Esophagus squamous epithelium (tissue), 5 donors: Measurements from ENCODE around the gene ZNF710. TPM values are rescaled to one million over a fixed set of nuclear protein-coding genes. Genes with fewer than 3 reads are reported as not detected.

ENCODE experiments used
- DNase-seq: peaks from one replicate; lab custom pipeline; 2025; lab: John Stamatoyannopoulos, UW
- H3K27ac ChIP-seq, 4 donors: fragments of 200-600 bp; sonication (generic); one replicate each; pipeline ENCODE4 v1.5.1; 2016 to 2019; ENCODE audit warnings: mild to moderate bottlenecking in 1 of 4
- H3K27me3 ChIP-seq, 4 donors: fragments of 200-600 bp; sonication (generic); 1 replicate in 3 of 4; 2 replicates in 1 of 4; pipeline versions ENCODE4 v1.5.1 to v1.6.0; 2017 to 2021; ENCODE audit warnings: antibody characterized with exemption in 1 of 4
- H3K36me3 ChIP-seq, 3 donors: fragments of 200-600 bp; sonication (generic); one replicate each; pipeline ENCODE4 v1.5.1; 2016 to 2019
- H3K4me1 ChIP-seq, 3 donors: fragments of 200-600 bp; sonication (generic); one replicate each; pipeline ENCODE4 v1.5.1; 2017 to 2019
- H3K4me3 ChIP-seq, 4 donors: fragments of 200-600 bp; sonication (generic); 1 replicate in 3 of 4; 2 replicates in 1 of 4; pipeline ENCODE4 v1.5.1; 2016 to 2019; ENCODE audit warnings: mild to moderate bottlenecking in 2 of 4, moderate library complexity in 1 of 4
- H3K9me3 ChIP-seq, 3 donors: fragments of 200-600 bp; sonication (generic); one replicate each; pipeline ENCODE4 v1.5.1; 2016 to 2019
- CTCF ChIP-seq, 6 experiments: fragments of 450-650 bp in 4 of 6; fragments of 200-600 bp in 2 of 6; sonication (generic) in 2 of 6; IDR thresholded peaks; one replicate each; pipeline ENCODE4 v1.5.1; 2016 to 2019; ENCODE audit warnings: antibody characterized with exemption in 6 of 6, mild to moderate bottlenecking in 4 of 6, moderate library complexity in 4 of 6
- POLR2A ChIP-seq, 4 donors: fragments of 450-650 bp; IDR thresholded peaks; one replicate each; pipeline ENCODE4 v1.6.1; 2017; ENCODE audit warnings: antibody characterized with exemption in 4 of 4, mild to moderate bottlenecking in 4 of 4, moderate library complexity in 3 of 4
- WGBS, 2 donors: methylation state at CpG; one replicate each; pipeline ENCODE4 v1.1.5; 2018; 5-methylcytosine and 5-hydroxymethylcytosine counted together
- intact Hi-C: fragments of 100-400 bp; cut with DNase I; formaldehyde crosslinking; loops from one replicate; pipeline ENCODE4 v1.15.0; 2022
- small RNA-seq, 4 donors: library from RNA; depleted of rRNA; stranded (forward); fragments of <200 nt; gene quantifications; one replicate each; pipeline ENCODE3, GENCODE V24; 2016
- total RNA-seq, 4 donors: library from RNA; depleted of rRNA; stranded (reverse); fragments of >200 nt; gene quantifications; one replicate each; pipeline ENCODE4 v1.1.0, GENCODE V29; 2016
- donor health status: DM: yes; HTN: yes; CAD: no.

ZNF710 gene
- total RNA-seq, 4 donors from 2014 or later: 15.1 to 27.4 (median 21.4) TPM

DNA sequence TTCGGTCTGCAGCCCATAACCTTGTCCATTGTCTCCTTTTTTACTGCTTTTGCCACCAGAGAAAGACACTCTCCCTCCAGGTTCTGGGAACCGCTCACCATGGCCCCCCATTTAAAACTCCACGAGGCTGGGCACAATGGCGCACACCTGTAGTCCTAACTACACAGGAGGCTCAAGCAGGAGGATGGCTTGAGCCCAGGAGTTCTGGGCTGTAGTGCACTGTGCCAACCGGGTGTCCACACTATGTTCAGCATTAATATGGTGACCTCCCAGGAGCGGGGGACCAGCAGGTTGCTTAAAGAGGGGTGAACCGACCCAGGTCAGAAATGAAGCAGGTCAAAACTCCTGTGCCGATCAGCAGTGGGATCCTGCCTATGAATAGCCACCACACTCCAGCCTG, 129.2 kb downstream of the ZNF710 start:
- intact Hi-C loops: no loop called here
- 89 to 94% methylated on average over 5 to 7 of the region's 8 CpGs for WGBS, 2 donors
- TF ChIP-seq CTCF (IDR thresholded peaks at IDR 0.05) (no peak), POLR2A (IDR thresholded peaks at IDR 0.05) (no peak)

More for the DNA sequence above, 129.2 kb downstream of the ZNF710 start:
- Histone ChIP-seq H3K27me3 (peaks cover 0 to 8% (median 0%) of the 10 kb centered on the region in 4 donors), H3K4me1 (peaks cover 0 to 7% (median 6%) of the 10 kb centered on the region in 3 donors), H3K36me3 (no peaks in the 10 kb centered on the region), H3K27ac (no peak overlapping the region), H3K4me3 (no peak overlapping the region), H3K9me3 (no peaks in the 10 kb centered on the region)
- no peak for DNase-seq

Small RNAs within 50 kb of the gene (small RNA-seq; reads per million reads assigned to genes)
- 0.71 to 2.0 (median 1.5) reads per million in 4 donors for gene MIR3174
- gene RF00066: 0 reads per million in 4 donors

Other genes with a start within 250 kb of the ZNF710 start
- gene MESP2, start 225.0 kb upstream of the ZNF710 start, total RNA-seq: 1 to 10 TPM in 1 of 4 donors, under 1 TPM in 2, not detected in 1; 0.59 to 2.4 (median 0.83) TPM
- 10 to 100 TPM in 1 of 4 donors, 1 to 10 TPM in 3; 1.1 to 10.3 (median 3.4) TPM for gene ANPEP, start 186.5 kb upstream of the ZNF710 start, total RNA-seq
- 10 to 100 TPM; 18.2 to 49.0 (median 30.3) TPM for gene AP3S2, start 107.3 kb upstream of the ZNF710 start, total RNA-seq
- gene ARPIN, start 88.4 kb upstream of the ZNF710 start, total RNA-seq: 10 to 100 TPM; 11.0 to 17.9 (median 14.2) TPM
- gene IDH2, start 101.1 kb downstream of the ZNF710 start, total RNA-seq: 100 to 1,000 TPM in 2 of 4 donors, 10 to 100 TPM in 2; 60.7 to 155 (median 103) TPM
- 100 to 1,000 TPM in 3 of 4 donors, 10 to 100 TPM in 1; 87.9 to 209 (median 136) TPM for gene SEMA4B, start 200.0 kb downstream of the ZNF710 start, total RNA-seq
- gene CIB1, start 232.6 kb downstream of the ZNF710 start, total RNA-seq: 10 to 100 TPM; 44.2 to 58.9 (median 45.9) TPM
- gene GDPGP1, start 232.9 kb downstream of the ZNF710 start, total RNA-seq: 1 to 10 TPM; 4.7 to 8.4 (median 5.5) TPM
- gene TTLL13, start 248.2 kb downstream of the ZNF710 start, total RNA-seq: not detected